22Rv1 (cell line): ENCODE measurements around the gene TCL1A.

Source experiments
- ZFX ChIP-seq: fragments of 450-650 bp; IDR thresholded peaks from 2 replicates; pipeline ENCODE4 v1.6.1; 2017; ENCODE audit warnings: antibody characterized with exemption, borderline replicate concordance
- TF ChIP-seq, protein P1 (sequence below): fragments of 450-650 bp; IDR thresholded peaks from 2 replicates; pipeline ENCODE4 v1.5.1; 2017; ENCODE audit warnings: mild to moderate bottlenecking

DNA sequence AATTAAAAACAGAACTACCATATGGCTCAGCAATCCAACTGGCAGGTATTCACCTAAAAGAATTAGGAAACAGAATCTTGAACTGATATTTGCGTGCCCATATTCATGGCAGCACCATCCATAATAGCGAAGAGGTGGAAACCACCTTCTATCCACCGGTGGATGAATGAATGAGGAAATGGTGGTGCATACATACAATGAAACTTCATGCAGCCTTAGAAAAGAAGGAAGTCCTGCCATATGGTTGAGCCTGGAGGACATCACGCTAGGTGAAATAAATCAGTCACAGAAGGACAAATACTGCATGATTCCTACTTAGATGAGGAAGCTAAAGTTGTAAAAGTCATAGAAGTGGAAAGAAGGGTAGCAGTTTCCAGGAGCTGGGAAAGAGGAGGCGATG, 6.6 kb downstream of the TCL1A start:
- TF ChIP-seq, protein P1, sequence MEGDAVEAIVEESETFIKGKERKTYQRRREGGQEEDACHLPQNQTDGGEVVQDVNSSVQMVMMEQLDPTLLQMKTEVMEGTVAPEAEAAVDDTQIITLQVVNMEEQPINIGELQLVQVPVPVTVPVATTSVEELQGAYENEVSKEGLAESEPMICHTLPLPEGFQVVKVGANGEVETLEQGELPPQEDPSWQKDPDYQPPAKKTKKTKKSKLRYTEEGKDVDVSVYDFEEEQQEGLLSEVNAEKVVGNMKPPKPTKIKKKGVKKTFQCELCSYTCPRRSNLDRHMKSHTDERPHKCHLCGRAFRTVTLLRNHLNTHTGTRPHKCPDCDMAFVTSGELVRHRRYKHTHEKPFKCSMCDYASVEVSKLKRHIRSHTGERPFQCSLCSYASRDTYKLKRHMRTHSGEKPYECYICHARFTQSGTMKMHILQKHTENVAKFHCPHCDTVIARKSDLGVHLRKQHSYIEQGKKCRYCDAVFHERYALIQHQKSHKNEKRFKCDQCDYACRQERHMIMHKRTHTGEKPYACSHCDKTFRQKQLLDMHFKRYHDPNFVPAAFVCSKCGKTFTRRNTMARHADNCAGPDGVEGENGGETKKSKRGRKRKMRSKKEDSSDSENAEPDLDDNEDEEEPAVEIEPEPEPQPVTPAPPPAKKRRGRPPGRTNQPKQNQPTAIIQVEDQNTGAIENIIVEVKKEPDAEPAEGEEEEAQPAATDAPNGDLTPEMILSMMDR, result no peak
- no peak for TF ChIP-seq ZFX
